ENCODE measurements around the gene PPARD.
A peak's percentile ranks its signal among the peaks of the same experiment; 100 is the strongest.
"Not testable (repeated sequence)": the region's sequence is repeated elsewhere in the genome, so short reads cannot be mapped to it uniquely, and the experiment has no call there.

Gene PPARD

DNA sequence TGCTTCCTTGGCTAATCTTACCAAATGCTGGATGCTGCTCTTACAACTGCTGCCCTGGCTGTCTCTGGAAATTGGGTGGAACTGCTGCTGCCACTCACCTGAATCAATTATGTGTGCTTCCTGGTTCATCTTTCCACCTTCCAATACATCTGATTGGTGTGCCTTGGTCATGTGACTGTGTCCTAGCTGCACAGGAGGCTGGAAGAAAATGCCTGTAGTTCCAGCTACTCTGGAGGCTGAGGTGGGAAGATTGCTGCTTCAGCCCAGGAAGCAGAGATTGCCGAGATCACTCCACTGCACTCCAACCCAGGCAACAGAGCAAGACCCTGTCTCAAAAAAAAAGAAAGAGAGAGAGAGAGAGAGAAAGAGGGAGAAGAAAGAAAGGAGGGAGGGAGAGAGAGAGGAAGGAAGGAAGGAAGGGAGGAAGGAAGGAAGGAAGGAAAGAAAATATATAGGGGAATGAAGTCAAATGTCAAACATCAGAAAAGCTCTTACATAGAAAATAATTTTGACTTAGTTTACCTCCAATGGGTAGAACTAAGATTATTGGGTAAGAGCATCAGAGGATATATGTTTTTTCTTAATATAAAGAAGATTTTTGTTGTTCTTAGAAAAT, 14.1 kb upstream of the PPARD start:
- no peaks in the 10 kb centered on the region for H3K36me3 Mint-ChIP-seq (ENCODE audit: low read depth)

DNA sequence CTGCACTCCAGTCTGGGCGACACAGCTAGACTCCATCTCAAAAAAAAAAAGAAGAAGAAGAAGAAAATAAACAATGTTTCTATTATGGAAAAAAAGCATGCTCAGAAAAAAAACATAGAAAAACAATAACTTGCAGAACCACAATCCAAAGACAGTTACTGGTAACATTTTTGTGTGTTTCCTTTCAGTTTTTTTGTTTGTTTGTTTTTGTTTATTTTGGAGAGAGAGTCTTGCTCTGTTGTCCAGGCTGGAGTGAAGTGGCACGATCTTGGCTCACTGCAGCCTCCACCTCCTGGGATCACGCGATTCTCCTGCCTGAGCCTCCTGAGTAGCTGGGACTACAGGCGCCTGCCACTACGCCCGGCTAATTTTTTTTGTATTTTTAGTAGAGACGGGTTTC, 13.4 kb upstream of the PPARD start:
- not testable (repeated sequence) for DNase-seq; H3K27ac Mint-ChIP-seq; H3K36me3 Mint-ChIP-seq (ENCODE audit: low read depth); H3K27me3 Mint-ChIP-seq (ENCODE audit: low read depth, poor library complexity); H3K4me1 Mint-ChIP-seq; H3K4me3 Mint-ChIP-seq
- H3K9me3 Mint-ChIP-seq, result peaks cover 27% of the 10 kb centered on the region

More for the DNA sequence above, 14.1 kb upstream of the PPARD start:
- Mint-ChIP-seq H3K9me3 (peaks cover 24% of the 10 kb centered on the region), H3K4me3 (no peak overlapping the region), H3K4me1 (peaks cover 7% of the 10 kb centered on the region), H3K27me3 (ENCODE audit: low read depth, poor library complexity) (peaks cover 3% of the 10 kb centered on the region), H3K27ac (no peak overlapping the region)
- no peak for DNase-seq
- TF ChIP-seq, protein P1, sequence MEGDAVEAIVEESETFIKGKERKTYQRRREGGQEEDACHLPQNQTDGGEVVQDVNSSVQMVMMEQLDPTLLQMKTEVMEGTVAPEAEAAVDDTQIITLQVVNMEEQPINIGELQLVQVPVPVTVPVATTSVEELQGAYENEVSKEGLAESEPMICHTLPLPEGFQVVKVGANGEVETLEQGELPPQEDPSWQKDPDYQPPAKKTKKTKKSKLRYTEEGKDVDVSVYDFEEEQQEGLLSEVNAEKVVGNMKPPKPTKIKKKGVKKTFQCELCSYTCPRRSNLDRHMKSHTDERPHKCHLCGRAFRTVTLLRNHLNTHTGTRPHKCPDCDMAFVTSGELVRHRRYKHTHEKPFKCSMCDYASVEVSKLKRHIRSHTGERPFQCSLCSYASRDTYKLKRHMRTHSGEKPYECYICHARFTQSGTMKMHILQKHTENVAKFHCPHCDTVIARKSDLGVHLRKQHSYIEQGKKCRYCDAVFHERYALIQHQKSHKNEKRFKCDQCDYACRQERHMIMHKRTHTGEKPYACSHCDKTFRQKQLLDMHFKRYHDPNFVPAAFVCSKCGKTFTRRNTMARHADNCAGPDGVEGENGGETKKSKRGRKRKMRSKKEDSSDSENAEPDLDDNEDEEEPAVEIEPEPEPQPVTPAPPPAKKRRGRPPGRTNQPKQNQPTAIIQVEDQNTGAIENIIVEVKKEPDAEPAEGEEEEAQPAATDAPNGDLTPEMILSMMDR (IDR thresholded peaks at IDR 0.05), result no peak

DNA sequence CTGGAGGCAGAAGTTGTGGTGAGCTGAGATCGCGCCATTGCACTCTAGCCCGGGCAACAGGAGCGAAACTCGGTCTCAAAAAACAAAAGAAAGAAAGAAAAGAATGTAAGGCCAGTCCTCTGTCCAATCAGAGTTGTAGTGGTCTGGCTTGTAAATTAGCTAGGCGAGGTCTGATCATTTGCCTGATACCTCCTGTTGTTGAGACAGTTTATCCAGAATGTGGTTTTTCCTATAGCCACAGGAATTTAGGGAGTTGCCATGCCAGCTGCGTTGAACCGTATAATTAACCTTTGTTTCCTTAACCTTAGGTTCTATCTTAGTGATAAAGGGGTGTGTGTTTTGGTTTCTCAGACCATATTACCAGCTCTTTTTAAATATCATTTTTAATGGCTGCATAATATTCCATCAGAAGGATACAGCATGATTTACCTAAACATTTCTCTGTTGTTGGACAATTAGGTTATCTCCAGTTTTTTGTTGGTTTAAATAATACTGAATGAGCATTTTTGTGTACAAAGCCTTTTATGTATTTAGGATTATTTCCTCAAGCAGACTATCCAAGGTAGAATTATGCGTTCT, 11.7 kb upstream of the PPARD start:
- Mint-ChIP-seq H3K9me3 (peaks cover 41% of the 10 kb centered on the region), H3K27me3 (ENCODE audit: low read depth, poor library complexity) (peaks cover 23% of the 10 kb centered on the region), H3K4me1 (peaks cover 7% of the 10 kb centered on the region), H3K4me3 (no peak overlapping the region), H3K27ac (no peak overlapping the region), H3K36me3 (ENCODE audit: low read depth) (no peaks in the 10 kb centered on the region)
- TF ChIP-seq, protein P1 (IDR thresholded peaks at IDR 0.05), result no peak
- no peak for DNase-seq

DNA sequence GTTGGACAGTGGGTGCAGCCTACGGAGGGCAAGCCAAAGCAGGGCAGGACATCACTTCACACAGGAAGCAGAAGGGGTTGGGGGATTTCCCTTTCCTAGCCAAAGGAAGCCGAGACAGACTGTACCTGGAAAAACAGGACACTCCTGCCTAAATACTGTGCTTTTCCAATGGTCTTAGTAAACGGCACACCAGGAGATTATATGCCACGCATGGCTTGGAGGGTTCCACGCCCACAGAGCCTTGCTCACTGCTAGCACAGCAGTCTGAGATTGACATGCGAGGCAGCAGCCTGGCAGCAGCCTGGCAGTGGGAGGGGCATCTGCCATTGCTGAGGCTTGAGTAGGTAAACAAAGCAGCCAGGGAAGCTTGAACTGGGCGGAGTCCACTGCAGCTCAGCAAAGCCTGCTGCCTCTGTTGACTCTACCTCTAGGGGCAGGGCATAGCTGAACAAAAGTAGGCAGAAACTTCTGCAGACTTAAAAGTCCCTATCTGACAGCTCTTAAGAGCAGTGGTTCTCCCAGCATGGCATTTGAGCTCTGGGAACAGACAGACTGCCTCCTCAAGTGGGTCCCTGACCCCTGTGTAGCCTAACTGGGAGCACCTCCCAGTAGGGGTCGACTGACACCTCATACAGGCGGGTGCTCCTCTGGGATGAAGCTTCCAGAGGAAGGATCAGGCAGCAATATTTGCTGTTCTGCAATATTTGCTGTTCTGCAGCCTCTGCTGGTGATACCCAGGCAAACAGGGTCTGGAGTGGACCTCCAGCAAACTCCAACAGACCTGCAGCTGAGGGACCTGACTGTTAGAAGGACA, 10.1 kb upstream of the PPARD start:
- H3K36me3 Mint-ChIP-seq (ENCODE audit: low read depth); H3K27ac Mint-ChIP-seq; DNase-seq; H3K4me3 Mint-ChIP-seq; H3K4me1 Mint-ChIP-seq: not testable (repeated sequence)
- Mint-ChIP-seq H3K27me3 (ENCODE audit: low read depth, poor library complexity) (peaks cover 36% of the 10 kb centered on the region), H3K9me3 (peaks cover 46% of the 10 kb centered on the region)

DNA sequence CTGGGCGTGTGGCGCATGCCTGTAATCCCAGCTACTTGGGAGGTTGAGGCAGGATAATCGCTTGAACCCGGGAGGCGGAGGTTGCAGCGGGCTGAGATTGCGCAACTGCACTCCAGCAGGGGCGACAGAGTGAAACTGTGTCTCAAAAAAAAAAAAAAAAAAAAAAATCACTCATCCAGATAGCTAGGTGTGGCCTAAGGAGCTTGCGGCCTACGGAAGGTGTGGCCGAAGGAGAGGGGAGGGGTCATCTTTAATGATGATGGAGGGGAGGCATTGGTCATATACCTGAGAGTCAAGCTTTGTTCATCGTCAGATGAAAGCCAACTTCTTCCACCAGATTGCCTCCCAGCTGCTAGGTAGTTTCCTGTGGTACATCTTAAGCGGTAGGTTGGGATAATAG, 801 bp upstream of the PPARD start:
- H3K36me3 Mint-ChIP-seq (ENCODE audit: low read depth), result peaks cover 13% of the 10 kb centered on the region
- H3K9me3 Mint-ChIP-seq, result peaks cover 19% of the 10 kb centered on the region
- peaks cover 13% of the 10 kb centered on the region for H3K27me3 Mint-ChIP-seq (ENCODE audit: low read depth, poor library complexity)
- no peak for DNase-seq
- TF ChIP-seq, protein P1 (IDR thresholded peaks at IDR 0.05), result no peak
- H3K27ac Mint-ChIP-seq, result no peak overlapping the region
- peaks cover 38% of the 10 kb centered on the region for H3K4me1 Mint-ChIP-seq
- H3K4me3 Mint-ChIP-seq, result no peak overlapping the region

DNA sequence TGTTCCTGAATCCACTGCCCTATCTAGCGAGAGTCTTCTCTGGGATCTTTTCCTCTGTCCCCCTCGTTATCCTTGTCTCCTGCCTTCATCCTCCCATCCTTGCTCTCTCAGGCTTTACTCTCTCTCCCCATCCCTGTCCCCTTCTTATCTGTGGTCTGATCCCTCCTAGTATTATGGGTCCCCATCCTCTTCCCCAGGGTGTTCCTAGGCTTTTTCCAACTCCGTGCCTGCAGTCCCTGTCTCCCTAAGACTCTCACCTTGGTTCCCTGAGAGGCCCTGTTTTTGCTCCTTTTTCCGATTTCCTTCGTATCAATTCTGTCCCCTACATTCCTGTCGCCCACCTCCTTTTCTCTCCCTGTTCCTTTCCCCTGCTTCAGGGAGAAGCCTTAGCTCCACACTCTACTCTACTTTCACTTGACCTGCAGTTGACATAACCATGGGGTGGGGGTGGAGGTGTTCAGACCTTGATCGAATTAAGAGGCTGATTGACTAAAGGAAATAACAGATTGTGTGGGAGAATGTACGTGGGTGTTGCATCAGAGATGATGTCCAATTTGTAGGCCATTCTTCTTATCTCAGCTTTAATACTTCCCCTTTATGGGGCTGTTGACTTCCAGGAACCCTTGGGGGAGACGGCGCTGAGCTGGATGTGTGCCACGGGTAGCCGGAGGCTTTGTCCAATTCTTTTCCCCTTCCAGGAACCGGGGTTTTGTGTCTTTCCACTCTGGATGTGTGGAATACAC, 905 bp downstream of the PPARD start:
- TF ChIP-seq, protein P1 (IDR thresholded peaks at IDR 0.05), result no peak
- H3K4me3 Mint-ChIP-seq, result peak overlapping the region; percentile 97
- H3K27me3 Mint-ChIP-seq (ENCODE audit: low read depth, poor library complexity), result no peaks in the 10 kb centered on the region
- H3K9me3 Mint-ChIP-seq, result peaks cover 10% of the 10 kb centered on the region
- H3K4me1 Mint-ChIP-seq, result peaks cover 41% of the 10 kb centered on the region
- peak overlapping the region; percentile 2 for H3K27ac Mint-ChIP-seq
- DNase-seq, result no peak
- H3K36me3 Mint-ChIP-seq (ENCODE audit: low read depth), result peaks cover 21% of the 10 kb centered on the region
